Inflammatory macrophage treated with lipopolysaccharide for 1 hour (primary cell): Measurements from ENCODE around the gene ZNF280A.

ENCODE experiments used
- DNase-seq, 2 donors: peaks; one replicate each; pipeline ENCODE4 v3.0.0-alpha.2; 2020 to 2022

ZNF280A gene, protein sequence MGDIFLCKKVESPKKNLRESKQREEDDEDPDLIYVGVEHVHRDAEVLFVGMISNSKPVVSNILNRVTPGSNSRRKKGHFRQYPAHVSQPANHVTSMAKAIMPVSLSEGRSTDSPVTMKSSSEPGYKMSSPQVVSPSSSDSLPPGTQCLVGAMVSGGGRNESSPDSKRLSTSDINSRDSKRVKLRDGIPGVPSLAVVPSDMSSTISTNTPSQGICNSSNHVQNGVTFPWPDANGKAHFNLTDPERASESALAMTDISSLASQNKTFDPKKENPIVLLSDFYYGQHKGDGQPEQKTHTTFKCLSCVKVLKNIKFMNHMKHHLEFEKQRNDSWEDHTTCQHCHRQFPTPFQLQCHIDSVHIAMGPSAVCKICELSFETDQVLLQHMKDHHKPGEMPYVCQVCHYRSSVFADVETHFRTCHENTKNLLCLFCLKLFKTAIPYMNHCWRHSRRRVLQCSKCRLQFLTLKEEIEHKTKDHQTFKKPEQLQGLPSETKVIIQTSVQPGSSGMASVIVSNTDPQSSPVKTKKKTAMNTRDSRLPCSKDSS

DNA sequence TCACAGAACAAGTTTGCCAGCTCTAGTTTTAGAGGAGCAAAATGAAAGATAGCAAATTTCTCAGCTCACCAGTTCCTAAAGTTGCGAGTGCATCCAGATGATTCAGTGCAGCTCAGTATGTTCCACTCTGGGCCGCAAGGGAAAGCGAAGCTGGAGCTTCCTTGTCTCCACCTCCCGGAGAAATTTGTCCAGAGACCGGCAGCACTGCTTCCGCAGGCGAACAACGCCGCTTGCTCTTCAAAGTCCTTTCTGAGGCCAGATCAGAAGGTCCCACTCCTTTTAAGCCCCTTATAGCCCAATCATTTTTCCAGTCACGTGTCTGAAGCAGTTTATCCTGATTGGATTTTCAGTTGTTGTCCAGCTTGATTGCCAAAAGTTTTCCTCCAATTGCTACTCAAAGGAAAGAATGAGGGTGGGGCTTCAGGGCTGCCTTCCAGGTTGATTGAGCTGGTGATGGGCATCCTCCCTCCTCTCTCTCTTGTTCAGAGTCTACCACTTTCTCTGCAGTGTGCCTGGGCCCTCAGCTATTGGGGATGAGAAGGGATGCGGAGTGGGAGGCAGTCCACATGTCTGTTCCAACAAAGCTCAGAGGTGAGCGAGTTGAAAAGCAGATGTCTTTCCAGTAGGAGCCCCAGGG lies at the start of gene ZNF280A:
ZNF280A (minus strand) TSS at position 251 of the 637 bp plus-strand sequence. CDS start 4,640 bp downstream, outside the sequence.
- DNase-seq, result no peak

- DNase-seq, result no peak
Measured at GRCh38 chr22:22569218-22569617, 49.1 kb upstream of the ZNF280A start.

- peak; percentile 27 to 31 for DNase-seq
Measured at GRCh38 chr22:22565981-22566380, 45.9 kb upstream of the ZNF280A start.

DNA sequence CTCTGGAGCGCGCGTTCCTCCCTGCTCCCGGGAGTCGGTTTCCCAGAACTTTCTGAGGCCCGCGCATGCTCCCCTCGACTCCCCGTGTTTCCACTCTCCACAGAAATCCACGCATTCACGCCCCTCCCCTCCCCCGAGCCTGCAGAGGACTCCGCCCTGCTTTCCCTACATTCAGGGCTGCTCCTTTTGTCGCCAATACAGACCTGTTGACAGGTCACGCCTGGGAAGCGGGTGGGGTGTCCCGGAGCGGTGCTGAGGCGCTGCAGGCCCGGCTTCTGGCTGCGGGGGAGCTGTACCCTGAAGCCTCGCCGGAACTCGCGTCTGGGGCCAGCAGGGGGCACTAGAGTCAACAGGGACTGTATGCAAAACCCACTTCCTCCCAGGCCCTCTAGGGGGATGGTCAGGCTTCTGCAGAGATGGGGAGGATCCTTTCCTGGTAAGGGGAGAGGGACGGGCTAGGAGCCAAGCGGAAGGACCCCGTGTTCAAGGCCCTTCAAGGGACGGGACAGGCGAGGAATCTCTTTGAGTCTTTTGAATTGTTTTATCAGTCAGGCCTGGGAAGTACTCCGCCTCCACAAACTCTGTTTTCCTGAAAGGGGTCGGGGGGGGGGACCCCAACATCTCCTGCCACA lies 39.0 kb upstream of the ZNF280A start, which contains the start of gene PRAME:
PRAME (minus strand) TSS at position 294 of the 632 bp plus-strand sequence. CDS start 2,433 bp downstream, outside the sequence.
- peak; percentile 66 to 93 for DNase-seq

DNA sequence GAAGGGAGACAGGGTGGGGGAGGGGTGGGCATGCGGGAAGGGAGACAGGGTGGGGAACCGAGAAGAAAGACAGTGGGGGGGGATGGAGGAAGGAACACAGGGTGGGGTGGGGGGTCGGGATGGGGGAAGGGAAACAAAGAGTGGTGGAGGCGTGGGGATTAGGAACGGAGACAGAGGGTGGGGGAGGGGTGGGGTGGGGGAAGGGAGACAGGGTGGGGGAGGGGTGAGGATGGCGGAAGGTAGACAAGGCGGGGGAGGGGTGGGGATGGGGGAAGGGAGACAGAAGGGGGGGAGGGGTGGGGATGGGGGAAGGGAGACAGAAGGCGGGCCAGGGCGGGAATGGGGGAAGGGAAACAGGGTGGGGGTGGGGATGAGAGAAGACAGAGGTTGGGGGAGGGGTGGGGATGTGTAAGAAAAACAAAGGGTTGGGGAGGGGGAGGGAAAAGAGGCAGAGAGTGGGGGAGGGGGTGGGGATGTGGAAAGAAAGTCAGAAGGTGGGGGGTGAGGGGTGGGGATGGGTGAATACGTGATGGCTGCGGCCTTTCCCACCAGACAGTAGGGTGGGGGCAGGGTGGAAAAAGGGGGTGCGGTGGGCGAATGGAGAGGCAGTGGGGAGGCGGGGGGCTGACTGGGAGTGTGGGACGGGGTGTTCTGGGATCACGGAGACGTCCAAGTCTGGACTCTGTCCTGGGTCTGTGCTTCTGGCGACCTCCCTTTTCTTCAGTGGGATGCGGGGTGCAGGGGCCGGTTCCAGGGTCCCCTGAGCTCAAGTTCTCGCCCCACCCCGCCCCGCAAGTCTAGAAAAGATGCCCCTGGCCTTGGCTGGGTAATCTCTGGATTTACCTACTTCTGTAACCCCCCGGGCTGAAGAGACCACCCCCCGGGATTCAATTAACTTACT lies 38.3 kb upstream of the ZNF280A start:
- DNase-seq, result no peak

DNA sequence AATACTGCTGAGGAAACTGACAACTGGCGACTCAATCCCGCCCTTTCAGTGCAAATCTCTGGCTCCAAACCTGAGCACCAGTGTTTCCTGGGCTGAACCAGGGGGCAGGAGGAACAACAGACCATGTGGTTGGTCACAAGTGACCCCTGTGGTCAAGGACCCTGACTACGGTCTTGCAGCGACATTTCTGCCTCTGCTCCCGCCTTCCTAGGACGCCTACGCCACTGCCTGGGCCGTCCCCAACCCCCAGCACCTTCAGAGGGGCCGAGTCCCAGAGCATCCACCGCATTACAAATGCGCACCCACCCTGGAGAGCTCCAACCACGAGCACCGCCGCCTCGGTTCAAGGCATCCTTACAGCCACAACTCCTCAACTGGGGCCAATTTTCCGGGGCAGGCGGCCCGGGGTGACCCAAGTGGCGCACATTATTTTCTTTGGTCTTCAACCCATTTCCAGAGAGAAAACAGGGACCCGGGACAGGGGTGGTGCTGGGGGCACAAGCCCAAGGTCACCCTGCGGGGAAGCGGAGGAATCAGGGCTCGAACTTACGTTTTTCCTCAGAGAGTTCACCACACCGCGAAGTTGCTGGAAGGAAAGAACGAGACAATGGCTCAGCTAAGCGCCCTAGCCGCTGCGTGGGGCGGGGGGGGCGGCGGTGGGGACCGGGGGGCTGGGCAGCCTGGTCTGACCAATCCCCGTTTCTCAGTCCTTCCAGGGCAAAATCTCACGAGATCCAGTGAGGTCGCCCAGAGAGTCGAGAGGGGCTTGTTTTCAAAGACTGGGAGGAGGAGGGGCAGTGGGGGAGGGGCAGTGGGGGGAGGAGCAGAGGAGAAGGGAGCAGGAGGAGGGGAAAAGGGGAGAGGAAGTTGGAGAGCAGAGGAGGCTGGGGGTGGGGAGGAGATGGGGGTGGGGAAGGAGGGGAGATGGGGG lies 37.2 kb upstream of the ZNF280A start:
- no peak for DNase-seq

GRCh38 chr22:22556578-22556977 lies 36.5 kb upstream of the ZNF280A start:
- no peak for DNase-seq

DNA sequence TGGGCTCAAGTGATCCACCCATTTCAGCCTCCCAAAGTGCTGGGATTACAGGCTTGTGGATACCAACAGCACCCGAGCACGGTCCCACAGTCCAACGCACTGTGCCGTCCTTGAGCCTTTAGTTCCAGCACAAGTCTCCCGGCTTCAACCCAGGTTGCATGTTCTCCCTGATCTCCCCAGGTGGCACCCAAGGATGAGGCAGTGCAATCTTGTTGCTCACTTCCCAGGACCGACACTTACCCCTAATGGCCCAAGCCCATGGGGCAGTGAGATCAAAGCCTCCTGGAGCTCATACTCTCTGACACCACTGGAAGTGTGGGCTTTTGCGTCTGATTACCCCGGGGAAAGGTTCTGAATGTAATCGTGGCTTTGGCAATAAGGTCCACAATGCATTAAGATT lies 35.5 kb upstream of the ZNF280A start:
- no peak for DNase-seq

DNA sequence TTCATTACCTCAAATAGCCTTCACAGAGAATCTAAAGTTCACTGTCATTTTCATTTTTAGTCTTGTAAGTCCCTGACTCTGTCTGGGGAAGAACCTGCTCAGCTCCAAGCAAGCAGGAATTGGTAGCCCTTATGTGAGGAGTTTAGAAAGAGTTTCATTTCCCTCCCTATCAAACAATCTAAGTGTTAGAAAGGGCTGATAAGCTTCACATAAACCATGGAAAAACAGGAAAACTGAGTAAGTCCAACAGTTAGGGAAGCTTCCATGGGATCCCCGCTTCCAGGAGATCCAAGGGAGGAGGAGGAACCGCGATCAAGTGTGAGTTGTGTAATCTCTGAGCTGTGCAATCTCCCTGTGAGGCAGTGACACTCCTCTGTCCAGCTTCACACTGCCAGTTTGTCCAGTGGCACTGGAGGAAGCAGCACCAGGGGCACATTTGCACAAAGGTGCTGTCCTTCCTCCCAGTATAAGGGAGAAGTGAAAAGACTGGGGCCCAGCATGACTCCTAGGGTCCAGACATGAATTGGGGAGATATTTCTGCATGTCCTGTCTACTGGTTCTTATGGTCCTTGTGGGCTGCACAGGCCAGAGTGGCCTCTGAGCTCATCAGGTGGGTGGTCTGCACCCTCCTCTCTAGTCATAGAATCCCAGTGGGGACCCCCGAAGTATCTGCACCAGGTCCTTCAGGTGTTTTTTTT lies 34.7 kb upstream of the ZNF280A start:
- DNase-seq, result peak; percentile 34 to 44

GRCh38 chr22:22553735-22554586 lies 33.9 kb upstream of the ZNF280A start:
- no peak for DNase-seq

GRCh38 chr22:22553141-22553540 lies 33.1 kb upstream of the ZNF280A start:
- DNase-seq, result no peak

DNA sequence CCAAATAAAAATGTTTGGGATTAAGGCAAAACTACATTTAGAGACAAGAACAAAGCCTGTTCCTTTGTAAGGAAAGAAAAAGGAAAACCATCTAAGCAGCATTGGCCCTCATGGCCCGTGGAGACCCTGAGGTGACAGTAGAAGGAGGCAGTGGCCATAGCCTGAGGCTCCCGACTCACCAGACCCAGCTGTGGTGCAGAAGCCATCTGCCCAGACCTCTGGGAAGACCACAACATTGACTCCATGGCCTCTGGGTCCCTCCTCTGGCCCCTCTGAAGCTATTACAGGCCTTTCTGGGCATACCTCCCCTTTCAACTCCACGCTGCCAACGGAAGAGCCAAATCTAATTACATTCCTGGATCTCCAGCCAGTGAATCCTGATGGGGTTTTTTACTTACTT lies 32.6 kb upstream of the ZNF280A start:
- DNase-seq, result no peak

GRCh38 chr22:22550789-22551434 lies 30.8 kb upstream of the ZNF280A start:
- DNase-seq, result no peak

- DNase-seq, result no peak
Measured at GRCh38 chr22:22548910-22549309, 28.8 kb upstream of the ZNF280A start.

DNA sequence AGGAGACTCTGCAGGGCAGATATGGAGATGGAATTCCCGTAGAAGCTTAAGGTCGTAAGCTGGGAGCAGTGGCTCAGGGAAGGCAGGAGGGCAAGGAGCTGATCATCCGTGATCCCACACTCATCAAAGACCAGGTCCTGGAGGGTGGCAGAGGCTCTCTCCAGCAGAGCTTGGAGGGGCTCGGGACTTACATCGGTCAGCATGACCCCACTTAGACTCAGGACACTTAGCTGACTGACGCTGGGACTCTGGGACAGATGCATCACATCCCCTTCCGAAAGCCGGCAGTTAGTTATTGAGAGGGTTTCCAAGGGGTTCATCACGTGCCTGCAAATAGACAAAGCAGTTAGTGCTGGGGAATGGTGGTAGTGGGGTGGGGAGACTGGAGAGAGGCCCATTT lies 28.2 kb upstream of the ZNF280A start:
- DNase-seq, result no peak

DNA sequence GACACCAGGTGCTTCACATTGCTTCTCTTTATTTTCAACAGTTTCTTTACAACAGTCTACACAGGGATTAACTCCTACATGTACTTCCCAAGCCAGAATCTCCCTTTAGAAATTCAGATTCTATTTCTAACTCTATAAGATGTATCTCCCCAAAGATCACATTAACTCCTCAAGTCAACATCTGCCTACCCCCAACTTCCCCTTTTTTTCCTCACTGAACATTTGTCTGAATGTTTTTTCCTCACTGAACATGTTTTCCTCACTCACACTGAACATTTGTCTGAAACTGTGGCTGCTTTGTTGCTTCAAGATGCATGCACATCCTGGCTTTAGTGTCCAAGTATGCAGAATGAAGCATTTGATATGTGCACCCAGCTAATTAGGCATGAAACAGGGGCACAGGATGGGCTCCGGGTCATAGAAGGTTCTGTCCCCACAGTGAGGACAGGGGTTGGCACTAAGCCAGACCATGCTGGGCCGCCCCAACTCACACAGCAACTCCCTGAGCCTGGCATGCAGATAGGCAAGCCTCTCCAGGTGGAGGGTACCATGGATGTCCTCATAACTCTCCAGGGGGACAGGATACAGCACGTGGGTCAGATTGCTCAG lies 27.7 kb upstream of the ZNF280A start:
- peak in 1 of 2 donors; percentile 5 for DNase-seq

DNA sequence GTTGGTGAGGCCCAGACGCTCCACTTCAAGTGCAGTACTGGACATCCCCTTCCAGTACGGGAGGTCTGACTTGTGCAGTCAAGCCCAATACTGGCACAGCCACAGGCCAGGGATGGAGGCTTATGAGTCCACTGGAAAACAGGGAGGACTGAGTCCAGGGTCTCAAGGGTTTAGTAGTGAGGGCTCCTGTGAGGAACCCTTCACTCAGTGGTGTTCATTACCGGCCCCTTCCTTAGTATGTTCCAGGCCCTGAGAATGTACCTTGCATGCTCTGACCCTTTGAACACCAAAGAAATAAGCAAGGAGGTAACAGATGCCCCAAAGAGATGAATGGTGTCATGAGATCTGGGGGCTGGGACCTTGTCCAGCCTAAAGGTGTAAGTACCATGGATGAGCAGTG lies 27.2 kb upstream of the ZNF280A start:
- DNase-seq, result no peak

GRCh38 chr22:22546490-22546889 lies 26.4 kb upstream of the ZNF280A start:
- peak; percentile 19 to 47 for DNase-seq

DNA sequence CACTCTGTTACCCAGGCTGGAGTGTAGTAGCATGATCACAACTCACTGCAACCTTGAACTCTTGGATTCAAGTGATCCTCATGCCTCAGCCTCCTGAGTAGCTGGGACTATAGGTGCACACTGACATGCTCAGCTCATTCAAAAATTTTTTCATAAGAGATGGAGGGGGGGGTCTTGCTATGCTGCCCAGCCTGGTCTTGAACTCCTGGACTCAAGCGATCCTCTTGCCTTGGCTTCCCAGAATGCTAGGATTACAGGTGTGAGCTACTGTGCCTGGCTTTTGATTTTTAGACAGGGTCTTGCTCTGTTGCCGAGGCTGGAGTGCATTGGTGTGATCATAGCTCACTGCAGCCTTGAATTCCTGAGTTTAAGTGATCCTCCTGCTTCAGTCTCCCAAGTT lies 25.0 kb upstream of the ZNF280A start:
- no peak for DNase-seq
